NCI-H1930 (cell line): Measurements from ENCODE around the gene SLC6A6.

Source experiments
- DNase-seq, 2 experiments: peaks; one replicate each; lab custom pipeline; 2025; lab: John Stamatoyannopoulos, UW

The SLC6A6 gene

DNA sequence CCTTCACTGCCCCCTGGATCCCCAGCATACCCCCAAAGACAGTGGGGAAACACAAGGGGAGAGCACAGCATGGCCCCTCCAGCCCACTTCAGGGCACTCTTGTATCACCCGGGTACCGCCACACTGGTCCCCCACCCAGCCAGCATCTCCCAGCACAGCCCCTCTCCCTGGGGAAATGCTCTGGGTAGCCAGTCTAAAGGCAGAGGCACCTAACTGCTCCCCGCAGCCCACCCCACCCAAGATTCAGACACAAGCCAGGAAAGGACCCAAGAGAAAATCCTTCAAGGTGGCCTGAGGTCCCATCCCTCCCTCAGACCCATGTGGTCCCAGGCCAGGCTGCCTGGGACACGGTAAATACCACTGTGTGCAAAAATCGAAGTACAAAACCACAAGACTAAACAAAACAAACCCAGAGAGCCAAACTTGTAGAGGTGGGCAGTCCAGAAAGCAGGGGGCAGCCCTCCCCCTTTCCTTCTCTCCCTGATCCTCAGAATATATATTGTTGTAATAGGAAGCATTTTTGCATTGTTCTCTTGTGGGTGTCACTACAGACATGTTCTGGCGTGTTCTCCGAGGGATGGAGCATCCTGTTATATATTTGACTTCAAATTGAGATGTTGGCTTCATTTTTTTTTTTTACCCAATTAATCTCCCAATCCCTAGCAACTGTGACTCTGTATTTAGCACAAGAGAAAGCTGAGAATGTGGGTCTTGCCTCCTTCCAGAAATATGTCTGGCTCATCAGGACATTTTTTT, 86.1 kb downstream of the SLC6A6 start:
- no peak for DNase-seq

DNA sequence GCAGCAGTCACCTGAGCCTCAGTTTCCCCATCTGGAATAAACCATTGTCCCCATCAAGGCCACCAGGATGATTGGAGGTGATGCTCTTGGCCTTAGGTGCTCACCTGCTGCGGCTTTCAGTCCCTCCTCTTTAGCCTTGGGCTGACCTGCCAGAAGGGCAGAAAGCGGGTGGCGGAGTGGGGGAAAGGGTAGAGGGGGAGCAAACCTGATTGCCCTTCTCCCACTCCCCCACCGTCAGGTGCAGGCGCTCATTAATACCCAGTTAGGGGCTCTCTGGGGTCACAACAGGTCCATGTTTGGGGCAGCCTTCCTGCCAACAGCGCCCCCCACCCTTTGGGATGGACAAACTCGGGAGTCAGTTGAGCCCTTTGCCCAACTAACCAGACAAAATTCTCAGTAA, 87.2 kb downstream of the SLC6A6 start:
- DNase-seq: no peak

DNA sequence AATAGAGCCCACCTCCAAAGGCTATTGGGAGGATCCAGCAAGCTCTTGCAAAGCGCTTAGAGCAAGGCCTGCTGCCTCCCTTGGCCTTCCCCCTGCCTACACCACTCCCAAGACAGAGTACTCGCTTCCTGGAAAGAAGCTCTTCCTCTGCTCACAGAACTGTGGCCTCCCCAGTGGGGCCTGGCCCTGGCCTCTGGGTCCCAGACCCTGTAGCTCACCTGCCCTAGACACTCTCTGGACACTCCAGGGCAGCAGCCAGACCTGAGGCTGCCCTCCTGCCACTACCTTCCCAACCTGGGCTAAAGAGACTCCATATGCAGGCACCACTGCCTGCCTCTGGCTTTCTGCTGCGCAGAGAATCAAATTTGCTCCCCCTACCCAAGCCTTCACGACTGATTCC, 87.8 kb downstream of the SLC6A6 start:
- DNase-seq: no peak

DNA sequence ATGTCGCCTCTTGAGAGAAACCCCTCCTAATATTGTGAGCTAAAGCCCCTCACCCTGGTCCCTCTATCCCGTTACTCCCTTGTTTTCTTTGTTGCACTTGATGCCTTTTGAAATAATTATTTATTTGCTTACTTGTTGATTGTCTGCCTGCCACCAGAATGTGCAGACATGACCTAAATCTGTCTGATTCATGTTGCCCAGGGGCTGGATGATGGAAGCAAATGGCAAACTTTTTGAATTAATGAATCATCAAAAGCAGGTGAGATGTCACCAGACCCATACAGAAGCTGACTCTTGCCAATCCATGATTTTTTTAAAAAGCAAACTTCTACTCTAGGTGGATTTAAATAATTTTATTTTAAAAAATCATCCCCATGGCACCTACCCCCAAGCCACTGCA, 88.4 kb downstream of the SLC6A6 start:
- DNase-seq: no peak

DNA sequence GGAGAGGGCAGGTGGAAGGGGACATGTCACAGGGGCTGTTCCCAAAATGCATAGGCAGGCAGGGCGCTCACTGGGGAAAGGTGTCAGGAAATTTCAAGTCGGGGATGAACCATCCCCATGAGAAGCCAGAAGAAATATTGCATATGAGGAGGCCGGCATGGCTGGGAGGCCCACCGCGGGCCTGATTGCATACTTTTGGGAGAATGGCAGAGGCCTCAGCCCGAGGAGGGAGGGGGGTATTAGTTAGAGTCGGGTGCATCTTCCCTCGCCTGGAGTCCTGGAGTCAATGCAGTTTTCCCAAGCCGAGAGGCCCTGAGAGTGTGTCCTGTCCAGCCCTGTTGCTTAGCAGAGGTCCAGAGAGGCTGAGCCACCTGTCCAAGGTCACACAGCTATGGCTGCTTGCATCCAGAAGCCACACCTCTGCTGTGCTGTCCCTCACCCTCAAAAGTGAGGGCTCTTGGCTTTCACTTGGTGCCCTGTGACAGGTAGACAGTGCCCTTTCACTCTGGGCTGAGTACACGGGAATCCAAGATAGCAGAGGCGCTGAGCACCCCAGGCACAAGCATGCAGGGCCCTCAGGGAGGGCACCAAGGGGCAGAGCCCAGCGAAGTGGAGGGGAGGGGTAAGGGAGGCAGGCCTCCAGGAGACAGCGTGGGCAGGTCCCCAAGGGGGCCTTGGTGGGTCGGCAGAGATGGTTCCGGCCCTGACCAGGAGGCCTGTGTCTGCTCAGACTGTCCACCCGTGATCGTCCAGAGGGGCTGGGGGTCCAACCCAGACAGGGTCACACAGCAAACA, 89.2 kb downstream of the SLC6A6 start:
- no peak for DNase-seq

DNA sequence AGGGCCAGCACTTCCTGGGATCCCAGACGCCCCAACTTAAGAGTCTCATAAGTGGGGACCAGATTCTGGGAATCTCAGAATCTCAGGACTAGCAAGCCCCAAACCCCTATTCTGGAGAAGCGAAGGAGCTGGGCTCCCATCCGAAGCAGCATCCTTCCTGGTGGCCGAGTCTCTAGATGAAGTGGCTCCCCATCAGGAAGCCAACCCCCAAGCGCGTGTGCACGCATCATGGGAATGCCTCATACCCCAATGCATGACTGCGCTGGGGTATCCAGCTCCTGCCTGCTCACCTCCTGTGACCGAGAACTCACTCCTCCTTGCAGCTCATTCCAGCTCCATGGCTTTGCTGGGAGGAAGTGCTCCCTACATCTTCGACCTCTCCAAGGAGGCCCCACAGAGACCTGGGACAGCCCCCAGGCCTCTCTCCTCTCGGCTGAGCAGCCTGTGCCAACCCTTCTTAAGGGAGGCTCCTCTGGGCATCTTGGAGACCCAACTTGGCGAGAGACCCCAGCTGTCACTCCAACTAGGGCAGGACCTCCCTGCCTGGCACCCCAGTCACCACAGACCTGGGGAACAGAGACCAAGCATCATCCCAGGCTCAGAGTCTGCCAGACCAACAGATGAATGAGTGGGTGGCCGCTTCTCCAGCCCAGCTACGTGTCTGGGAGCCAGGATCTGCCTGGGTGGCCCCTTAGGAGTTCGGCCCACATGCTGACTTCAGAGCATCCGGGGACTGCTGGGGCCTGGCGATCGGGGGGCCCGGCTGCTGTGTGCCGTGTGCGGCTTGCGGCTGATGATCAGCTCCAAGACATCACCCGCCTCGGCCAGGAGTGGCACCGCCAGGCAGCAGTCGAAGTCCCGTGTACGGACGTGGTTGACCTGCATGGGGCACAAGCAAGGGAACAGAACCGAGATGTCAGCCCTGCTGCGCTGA, 90.8 kb downstream of the SLC6A6 start:
- no peak for DNase-seq

DNA sequence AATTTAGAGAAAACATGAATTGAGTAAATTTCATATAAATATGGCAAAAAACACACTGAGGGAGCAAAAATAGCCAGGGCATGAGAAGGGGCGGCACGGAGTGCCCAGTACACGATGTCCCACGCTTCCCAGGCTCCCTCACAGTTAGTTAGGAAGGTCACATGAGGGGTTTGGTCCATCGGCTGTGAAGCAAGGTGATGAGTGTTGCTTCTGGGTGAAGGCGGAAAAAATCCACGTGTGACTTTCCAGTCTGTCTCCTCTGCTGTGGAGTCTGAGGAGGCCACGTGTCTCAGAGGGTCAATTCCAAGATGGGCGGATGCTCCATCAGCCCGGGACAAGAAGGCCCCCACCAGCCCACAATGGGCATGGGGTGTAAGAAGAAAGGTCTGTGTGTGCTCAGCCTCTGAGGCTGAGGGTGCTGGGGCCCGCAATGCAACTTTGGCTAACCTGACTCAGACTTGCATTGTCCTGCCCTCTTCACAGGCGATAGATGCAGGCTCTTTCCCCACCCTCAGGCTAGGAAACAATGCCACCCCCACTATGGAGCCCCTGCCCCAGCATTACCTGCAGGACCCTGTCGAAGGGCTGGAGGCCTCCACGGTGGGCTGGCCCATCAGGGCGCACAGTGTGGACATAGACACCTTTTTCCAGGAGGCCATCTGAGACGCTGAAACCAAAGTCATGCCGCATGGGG, 92.0 kb downstream of the SLC6A6 start:
- no peak for DNase-seq

DNA sequence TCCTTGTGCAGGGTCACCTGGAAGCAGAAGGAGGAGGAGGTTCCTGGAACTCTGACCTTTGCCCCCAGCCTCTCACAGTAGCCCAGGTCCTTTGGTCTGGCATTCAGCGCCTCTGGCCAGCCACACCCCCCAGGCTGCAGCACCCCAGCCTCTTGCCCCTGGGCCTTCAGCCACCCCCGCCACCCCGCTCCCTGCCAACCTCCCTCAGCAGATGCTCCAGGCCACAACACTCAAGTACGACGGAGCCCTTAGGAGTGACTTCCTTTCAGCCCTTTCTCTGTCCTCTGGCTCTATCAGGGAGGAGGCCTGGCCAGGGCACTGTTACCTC, 92.5 kb downstream of the SLC6A6 start:
- DNase-seq: no peak

DNA sequence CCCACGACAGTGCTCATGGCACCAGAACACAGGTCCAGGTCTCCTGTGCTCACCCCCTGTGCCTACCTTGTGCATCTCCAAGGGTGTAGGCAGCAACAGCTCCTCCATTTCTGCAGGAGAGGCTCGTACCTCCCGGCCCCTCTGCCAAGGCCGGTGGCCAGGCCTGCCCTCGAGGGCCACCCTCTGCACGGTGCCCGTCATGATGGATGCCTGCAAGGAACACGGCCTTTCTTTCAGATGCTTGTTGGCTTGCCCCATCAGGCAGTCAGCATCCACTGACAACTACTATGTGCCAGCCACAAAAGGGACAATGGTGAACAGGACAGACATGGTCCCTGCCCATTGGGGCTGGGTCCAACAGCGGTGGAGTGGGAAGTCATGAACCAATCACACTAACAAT, 93.9 kb downstream of the SLC6A6 start:
- no peak for DNase-seq

DNA sequence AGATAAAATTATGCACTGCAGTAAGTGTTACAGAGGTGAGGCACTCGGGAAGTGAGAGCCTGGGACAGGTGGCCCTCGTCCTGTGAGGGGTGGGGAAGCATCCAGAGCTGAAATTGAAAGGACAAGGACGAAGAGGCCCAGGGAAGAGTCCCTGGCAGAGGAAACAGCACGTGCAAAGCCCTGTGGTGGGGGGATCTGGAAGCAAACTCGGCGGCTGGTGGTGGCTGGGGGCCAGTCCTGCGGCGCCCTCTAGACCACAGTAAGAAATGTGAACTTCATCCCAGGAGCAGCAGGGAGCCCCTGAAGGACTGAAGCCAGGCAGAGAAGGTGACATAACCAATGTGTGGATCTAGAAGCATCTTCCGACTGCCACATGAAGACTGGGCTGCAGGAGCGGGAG, 94.9 kb downstream of the SLC6A6 start:
- DNase-seq: no peak

DNA sequence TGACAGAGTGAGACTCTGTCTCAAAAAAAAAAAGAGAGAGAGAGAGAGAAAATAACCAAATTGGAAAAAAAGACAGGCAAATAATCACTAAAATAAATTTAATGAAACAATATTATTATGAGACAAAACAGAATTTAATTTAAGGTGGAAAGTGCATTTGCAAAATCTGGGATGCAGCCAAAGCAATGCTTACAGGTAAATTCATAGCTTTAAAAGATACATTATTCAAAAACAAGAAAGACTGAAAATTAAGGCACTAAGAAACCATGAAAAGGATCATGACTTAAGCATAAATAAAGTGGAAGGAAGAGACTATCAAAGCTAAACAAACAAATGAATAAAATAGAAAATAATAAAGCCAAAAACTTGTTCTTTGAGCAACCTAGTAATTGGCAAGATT, 100.1 kb downstream of the SLC6A6 start:
- no peak for DNase-seq

DNA sequence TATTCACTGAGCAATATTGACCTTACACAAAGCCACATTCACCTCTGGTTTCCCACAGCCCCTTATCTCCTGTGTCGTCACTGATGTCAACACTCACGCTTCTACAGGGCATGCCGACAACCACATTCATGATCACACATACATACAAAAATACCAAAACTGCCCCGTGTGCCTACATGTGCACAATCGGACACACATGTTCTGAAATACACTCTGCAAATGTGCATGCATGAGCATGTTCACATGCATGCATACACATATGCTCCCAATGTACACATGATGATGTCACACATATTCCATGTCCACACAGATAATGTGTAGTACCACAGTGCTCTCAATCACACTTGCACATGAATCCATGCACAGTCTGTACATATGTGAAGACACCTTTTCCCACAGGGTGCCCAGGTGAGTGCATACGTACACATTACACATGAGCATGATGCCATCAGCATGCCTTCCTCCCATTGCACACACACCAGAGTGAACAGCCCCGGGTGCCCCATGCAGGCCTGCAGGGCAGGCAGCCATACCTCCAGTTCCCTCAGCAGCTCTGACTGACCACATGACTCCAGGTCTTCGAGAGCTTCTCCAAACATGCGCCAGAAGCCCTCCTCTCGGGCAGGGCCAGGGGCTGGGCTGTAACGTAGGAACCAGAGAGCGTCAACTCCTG, 100.8 kb downstream of the SLC6A6 start:
- DNase-seq: no peak

DNA sequence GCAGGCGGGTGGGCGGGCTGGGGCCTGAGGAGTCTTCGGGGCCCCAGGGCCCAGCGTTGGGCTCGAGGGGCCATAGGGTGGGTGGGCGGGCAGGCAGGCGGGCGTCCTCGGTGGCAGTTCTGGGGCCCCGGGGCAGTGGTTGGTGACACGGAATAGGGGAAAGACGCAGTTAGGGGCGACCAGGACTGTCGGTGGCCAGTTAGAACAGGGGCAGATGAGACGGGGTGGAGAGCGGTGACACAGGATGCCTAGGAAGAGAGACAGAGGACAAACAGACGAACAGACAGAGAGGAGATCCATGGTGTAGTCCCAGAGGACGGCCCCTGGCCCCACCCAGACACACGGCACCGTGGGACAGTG, 101.3 kb downstream of the SLC6A6 start:
- DNase-seq: no peak

DNA sequence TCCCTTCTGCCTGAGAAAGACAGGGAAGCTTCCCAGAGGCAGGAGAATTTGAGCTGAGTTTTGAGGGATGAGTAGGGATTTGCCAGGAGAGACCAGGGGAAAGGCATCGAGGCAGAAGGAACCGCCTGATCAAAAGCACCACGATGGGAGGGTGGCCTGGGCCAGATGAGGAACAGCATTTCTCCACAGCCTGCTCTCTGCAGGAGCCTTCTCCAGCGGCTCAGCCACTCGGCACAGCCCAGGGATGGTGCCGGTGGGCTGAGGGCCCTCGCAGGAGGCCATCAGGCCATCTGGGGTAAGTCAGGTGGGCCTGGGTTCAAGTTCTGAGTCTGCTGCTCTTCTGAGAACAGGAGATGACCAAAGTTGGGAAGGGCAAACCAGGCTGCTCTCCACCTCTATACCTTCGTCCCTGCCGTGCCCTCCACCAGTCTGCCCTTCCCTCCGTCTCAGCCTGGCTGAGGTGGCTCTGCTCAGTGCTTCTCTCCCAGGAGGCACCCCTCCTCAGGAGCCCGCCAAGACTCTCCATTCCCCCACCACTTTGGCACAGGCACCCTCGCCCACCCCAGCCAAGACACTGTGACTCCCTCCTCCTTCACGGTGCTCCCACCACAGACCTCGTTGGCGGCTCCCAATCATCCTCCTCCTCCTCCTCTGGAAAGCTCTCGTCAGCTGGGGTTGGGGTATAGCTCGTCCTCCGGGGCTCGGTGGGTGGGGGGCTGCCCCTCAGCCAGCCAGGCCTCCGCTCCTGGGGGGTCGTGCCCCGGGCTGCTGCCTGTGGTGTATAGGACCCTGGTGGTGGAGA, 102.8 kb downstream of the SLC6A6 start:
- no peak for DNase-seq

DNA sequence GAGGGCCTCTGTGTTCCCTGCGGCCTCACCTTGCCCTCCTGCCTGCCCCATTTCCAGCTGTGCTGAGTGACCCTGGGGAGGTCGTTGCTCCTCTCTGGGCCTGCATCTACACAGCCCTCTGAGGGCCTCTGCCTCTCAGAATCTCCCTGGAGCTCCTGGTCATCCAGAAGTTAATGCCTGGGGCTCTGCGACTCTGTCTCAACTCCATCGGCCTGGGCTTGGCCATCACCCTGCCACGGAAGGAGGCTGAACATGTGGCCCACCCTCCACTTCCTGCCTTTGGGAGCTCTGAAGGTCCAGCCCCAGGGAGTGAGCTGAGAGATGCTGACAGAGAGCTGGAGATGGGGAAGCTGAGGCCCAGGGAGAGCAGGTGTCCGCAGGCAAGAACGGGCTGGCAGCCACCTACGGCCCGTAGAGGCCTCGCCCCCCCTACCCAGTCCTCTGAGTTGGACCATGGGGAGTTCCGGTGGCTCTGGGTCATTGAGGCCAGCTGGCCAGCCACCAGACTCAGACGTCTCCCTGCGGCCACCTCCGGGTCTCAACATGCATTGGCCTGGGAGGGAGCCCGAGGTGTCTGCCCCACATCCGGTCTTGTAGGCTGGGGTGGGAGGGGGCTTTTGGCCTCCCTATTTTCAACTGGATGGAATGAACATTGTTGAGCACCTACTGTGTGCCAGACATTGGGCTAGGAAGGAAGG, 103.5 kb downstream of the SLC6A6 start:
- DNase-seq: no peak

DNA sequence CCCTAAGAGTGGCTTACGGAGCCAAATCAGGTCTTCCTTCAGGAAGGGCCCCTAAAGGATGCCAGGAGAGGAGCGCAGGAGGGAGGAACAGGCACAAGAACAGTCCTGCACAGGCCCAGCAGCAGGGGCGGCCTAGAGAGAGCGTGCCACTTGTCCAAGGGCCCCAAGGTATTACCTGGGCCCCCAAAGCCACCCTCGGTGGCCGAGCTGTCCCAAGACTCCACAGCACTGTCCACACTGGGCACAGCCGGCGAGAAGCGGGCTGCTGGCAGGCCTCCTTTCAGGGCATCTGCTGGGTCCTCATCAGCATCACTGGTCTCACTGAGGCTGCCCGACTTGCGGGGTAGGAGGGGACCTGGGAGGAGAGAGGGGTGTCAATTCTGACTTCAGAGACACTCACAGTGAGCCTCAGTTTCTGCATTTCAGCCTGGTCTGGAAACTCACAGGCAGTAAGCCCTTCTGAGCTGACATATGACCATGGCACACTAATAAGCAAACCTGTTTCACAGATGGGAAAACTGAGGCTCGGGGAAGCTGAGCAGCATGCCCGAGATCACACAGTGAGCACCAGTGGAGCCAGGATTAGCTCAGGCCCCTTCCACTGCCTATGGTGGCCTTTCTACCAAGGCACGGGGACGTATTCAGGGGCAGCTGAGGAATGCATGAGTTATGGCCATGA, 104.4 kb downstream of the SLC6A6 start:
- no peak for DNase-seq

DNA sequence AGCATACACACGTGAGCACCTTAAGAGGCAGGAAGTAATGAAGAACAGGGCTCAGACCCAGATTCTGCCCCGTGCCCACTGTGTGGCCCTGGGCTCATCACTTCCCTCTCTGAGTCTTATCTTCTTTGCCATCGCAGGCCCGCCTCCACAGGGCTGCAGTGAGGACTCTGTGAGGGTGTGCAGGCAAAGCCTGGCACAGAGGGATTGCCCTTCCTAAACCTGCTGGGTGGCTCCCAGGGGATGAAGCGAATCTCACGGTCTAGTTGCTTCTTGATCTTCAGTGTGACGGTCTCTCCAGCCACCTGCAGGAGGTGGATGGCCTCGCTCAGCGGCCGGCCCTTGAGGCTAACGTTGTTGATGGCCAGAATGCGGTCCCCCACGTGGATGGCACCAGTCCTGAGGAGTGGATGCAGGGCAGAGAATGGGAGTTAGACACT, 104.9 kb downstream of the SLC6A6 start:
- no peak for DNase-seq

DNA sequence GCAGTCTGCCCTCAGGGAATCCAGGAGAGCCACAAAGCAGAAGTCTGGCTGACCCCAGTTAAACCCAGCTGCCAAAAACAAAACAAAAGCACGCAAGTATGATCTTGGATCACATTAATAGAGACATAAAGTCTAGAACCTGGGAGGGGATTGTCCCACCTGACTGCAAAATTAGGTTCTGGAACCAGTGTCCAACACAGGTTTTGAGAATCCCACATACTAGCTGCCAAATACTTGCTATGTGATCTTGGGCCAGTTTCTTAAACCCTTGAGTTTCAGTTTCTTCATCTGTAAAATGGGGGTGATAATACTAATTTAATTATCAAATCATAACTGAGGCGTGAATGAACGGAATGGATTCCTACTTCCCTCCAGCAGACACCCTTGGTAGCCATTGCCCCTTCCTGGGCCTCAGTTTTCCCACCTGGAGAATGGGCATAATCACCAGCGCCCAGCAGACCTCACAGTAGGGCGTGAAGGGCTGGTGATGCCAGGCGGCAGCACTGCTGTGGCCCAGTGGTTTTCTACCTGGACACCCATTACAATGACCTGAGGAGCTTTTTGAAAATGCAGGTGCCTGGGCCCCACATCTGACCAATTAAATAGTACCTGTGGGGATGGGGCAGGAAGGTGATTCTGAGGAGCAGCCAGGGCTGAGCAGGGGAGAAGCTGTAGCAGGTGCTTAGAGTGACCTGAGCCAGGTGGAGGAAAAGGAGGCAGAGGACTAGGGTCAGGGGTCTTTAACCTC, 105.5 kb downstream of the SLC6A6 start:
- DNase-seq: no peak

DNA sequence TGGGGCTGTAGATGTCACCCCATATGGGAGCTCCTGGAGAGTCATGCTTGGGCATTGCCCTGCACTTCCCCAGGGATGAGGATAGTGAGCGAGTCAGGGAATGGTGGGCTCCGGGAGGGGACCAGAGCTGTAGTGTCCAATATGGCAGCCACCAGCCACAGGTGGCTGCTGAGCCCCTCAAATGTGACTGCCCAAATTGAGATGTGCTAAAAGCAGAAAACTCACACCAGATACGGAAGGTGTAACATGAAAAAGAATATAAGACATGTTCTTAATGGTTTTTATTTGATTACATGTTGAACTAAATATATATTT, 106.1 kb downstream of the SLC6A6 start:
- no peak for DNase-seq
